Spleen (tissue), 7 donors: ENCODE measurements around the gene TSNAX.
"Not testable (repeated sequence)": the region's sequence is repeated elsewhere in the genome, so short reads cannot be mapped to it uniquely, and the experiment has no call there.

Experiments
- CTCF ChIP-seq, 11 experiments: fragments of 200-600 bp in 7 of 11; fragments of 450-650 bp in 4 of 11; sonication (generic) in 4 of 11; IDR thresholded peaks in 8 of 11; conservative IDR thresholded peaks in 3 of 11; 1 replicate in 7 of 11; 2 replicates in 4 of 11; pipeline versions ENCODE4 v1.4.0 to v1.8.0; 2016 to 2021; ENCODE audit warnings: antibody characterized with exemption in 11 of 11, inconsistent platforms in 4 of 11, mild to moderate bottlenecking in 1 of 11
- POLR2A ChIP-seq, 3 donors: fragments of 450-650 bp; IDR thresholded peaks; one replicate each; pipeline ENCODE4 v1.5.1; 2017; ENCODE audit warnings: antibody characterized with exemption in 3 of 3, mild to moderate bottlenecking in 1 of 3
- POLR2AphosphoS5 ChIP-seq, 3 donors: sonication (generic); formaldehyde crosslinking; IDR thresholded peaks; one replicate each; pipeline ENCODE4 v1.5.1; 2017; ENCODE audit warnings: antibody characterized with exemption in 3 of 3
- donor health status: DM: no; HTN: no; CAD: no; lungs with moderate emphysema.
- donor health status: DM: no; HTN: no; CAD: no.
- donor health status: DM: no; HTN: no; CAD: no.

- not testable (repeated sequence) for TF ChIP-seq CTCF (IDR thresholded peaks at IDR 0.05 in 8 of 11, conservative IDR thresholded peaks at IDR 0.05 in 3 of 11); POLR2AphosphoS5 (IDR thresholded peaks at IDR 0.05); POLR2A (IDR thresholded peaks at IDR 0.05)
Observed at GRCh38 chr1:231570262-231570661, 41.8 kb downstream of the TSNAX start.
